Neutrophil (primary cell): ENCODE results near the gene POPDC3.
"Not testable (repeated sequence)": the region's sequence is repeated elsewhere in the genome, so short reads cannot be mapped to it uniquely, and the experiment has no call there.

Source experiments
- H3K27ac ChIP-seq: fragments of 200-600 bp; sonication (generic); 2 replicates; pipeline ENCODE4 v1.5.1; 2016; ENCODE audit warnings: mild to moderate bottlenecking, moderate library complexity
- H3K27me3 ChIP-seq: fragments of 200-600 bp; sonication (generic); 2 replicates; pipeline ENCODE4 v1.6.0; 2016; ENCODE audit warnings: mild to moderate bottlenecking
- H3K36me3 ChIP-seq: fragments of 200-600 bp; sonication (generic); 2 replicates; pipeline ENCODE4 v1.5.1; 2017
- H3K4me1 ChIP-seq, 2 experiments: fragments of 200-600 bp in 1 of 2; sonication (generic) in 1 of 2; 1 replicate in 1 of 2; 2 replicates in 1 of 2; pipeline versions ENCODE4 v1.5.1 to v1.6.1; 2013 to 2016; ENCODE audit warnings: low read depth in 1 of 2, low read length in 1 of 2, mild to moderate bottlenecking in 1 of 2, moderate library complexity in 1 of 2; ENCODE audit not compliant: control insufficient read depth in 1 of 2, insufficient read depth in 1 of 2
- H3K4me3 ChIP-seq, 2 experiments: fragments of 200-600 bp in 1 of 2; sonication (generic) in 1 of 2; 1 replicate in 1 of 2; 2 replicates in 1 of 2; pipeline ENCODE4 v1.5.1; 2013 to 2016; ENCODE audit warnings: low read depth in 1 of 2, low read length in 1 of 2, mild to moderate bottlenecking in 1 of 2, moderate library complexity in 1 of 2
- H3K9me3 ChIP-seq: fragments of 200-600 bp; sonication (generic); 2 replicates; pipeline ENCODE4 v1.5.1; 2016
- CTCF ChIP-seq: fragments of 200-600 bp; sonication (generic); IDR thresholded peaks from 2 replicates; pipeline ENCODE4 v1.5.1; 2016; ENCODE audit warnings: antibody characterized with exemption

POPDC3 gene, protein sequence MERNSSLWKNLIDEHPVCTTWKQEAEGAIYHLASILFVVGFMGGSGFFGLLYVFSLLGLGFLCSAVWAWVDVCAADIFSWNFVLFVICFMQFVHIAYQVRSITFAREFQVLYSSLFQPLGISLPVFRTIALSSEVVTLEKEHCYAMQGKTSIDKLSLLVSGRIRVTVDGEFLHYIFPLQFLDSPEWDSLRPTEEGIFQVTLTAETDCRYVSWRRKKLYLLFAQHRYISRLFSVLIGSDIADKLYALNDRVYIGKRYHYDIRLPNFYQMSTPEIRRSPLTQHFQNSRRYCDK

DNA sequence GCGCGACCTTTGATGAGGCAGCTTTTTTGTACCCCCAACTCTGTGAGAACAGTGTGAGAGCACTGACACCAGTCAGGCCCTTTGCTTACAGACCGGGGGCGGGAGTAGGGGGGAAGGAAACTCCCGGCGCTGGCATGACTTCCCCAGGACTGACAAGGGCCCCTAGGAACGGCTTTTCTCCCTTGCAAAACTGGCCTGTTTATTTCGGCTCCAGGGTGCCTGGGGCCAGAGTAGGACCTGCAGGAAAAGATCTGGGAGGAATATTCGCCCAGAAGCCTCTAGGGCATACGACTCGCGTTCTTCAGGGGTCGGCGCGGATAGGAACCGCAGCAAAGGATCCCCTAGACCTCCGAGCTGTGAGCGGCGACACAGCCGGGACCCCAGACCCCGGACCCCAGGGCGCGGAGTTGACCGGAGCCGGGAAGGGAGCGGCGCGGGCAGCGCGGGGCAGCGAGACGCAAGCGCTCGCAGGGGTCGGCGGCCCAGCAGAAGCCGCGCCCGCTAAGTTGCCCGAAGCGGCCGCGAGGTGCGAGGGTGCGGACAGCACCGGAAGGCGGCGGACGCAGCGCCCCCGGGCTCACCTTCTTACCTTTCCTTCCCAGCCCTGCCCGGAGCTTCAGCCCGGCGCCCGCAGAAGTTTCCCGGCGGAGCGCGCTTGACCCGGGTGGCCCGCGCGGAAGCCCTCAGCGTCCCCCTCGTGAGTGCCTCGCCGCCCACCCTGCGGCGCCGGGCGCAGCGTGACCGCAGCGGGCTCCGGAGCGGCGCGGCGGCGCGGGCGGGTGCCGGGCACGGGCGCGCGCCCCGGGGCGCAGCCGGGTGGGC lies at the start of gene POPDC3:
POPDC3 (minus strand) TSS at position 771 of the 822 bp plus-strand sequence. CDS start 18,105 bp downstream, outside the sequence.
- Histone ChIP-seq H3K27me3 (peaks cover 94% of the 10 kb centered on the region), H3K36me3 (no peaks in the 10 kb centered on the region), H3K4me3 (no peak within 1 kb of the TSS), H3K9me3 (no peaks in the 10 kb centered on the region), H3K27ac (no peak within 1 kb of the TSS), H3K4me1 (no peaks in the 10 kb centered on the region)
- no peak for TF ChIP-seq CTCF

DNA sequence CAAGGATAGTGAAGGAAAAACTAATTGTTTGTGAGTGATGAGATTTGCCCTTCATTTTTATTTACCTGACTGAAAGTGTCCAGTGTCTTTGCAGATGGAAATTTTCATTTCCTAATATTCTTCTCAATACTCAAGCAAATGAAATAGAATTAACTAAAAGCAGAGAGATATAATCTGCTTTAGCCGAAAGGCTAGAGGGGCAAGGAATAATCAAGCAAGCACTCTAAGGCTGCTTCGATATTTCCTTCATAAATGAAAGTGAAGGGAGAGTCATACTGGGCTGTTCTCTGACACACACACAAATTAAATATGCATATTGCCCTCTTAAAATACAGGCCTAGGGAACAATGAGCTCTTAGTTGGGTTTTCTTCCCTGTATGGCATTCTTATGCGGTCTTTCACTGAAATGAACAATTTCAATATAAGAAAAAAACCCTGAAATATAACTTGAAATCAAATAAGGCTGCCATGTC lies 47.5 kb upstream of the POPDC3 start:
- H3K9me3 ChIP-seq = no peaks in the 10 kb centered on the region
- TF ChIP-seq CTCF = no peak
- no peaks in the 10 kb centered on the region for H3K36me3 ChIP-seq
- H3K27me3 ChIP-seq = no peaks in the 10 kb centered on the region
- no peaks in the 10 kb centered on the region for H3K4me1 ChIP-seq
- H3K4me3 ChIP-seq = no peak overlapping the region
- H3K27ac ChIP-seq = no peak overlapping the region

DNA sequence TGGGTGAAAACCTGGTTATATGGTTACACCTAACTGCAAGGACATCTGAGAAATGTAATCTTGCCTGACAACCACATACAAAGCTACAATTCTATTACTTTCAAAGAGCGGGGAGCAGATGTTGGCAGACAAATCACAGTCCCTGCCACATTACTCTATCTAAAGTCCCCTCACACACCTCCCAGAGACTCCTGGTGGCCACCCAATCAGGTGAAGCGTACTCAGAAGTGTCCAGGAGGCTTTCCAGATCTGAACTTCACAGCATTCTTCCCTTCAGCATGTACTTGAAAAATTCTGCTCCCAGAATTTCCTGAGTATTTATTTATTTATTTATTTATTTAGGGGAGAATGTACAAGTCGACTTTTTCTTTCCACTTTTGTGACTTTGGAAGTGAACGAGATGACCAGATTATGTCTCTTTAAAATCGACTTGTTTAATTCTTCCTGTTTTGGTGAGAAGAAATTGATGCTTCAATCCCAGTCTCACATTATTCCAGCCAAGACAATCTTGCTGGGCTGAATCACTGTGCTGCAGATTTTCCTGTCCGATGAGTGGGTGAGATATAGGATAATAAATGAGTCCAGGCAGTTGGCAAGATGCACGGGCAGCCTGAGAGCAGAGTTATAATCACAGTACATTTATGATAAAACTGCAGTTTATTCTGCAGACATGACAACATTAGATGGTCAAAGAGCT lies 46.9 kb upstream of the POPDC3 start:
- no peaks in the 10 kb centered on the region for H3K9me3 ChIP-seq
- no peaks in the 10 kb centered on the region for H3K4me1 ChIP-seq
- no peak overlapping the region for H3K27ac ChIP-seq
- no peak for TF ChIP-seq CTCF
- H3K4me3 ChIP-seq = no peak overlapping the region
- H3K36me3 ChIP-seq = no peaks in the 10 kb centered on the region
- H3K27me3 ChIP-seq = no peaks in the 10 kb centered on the region

DNA sequence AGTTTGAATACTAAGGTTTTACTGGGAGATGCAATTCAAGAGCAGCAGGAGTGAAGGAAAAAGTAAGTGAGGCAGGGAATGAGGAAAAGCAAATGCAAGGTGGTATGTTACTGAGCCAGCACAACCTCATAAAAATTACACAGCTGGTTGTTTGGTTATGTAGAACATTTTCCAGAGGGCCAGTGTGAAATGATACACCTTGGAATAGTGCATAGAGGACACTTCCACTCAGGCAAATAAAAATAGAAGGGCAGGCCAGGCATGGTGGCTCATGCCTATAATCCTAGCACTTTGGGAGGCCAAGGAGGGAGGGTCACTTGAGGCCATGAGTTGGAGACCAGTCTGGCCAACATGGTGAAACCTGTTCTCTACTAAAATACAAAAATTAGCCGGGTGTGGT lies 43.4 kb upstream of the POPDC3 start:
- Histone ChIP-seq H3K36me3 (no peaks in the 10 kb centered on the region), H3K27me3 (no peaks in the 10 kb centered on the region), H3K9me3 (no peaks in the 10 kb centered on the region), H3K4me3 (no peak overlapping the region), H3K27ac (no peak overlapping the region), H3K4me1 (no peaks in the 10 kb centered on the region)
- no peak for TF ChIP-seq CTCF

GRCh38 chr6:105221219-105221618 lies 41.4 kb upstream of the POPDC3 start:
- H3K4me3 ChIP-seq, H3K9me3 ChIP-seq, H3K36me3 ChIP-seq, H3K4me1 ChIP-seq, H3K27me3 ChIP-seq, H3K27ac ChIP-seq: not testable (repeated sequence)
